Memory B cell (primary cell): ENCODE data around the gene DNAH11.

Experiments
- ATAC-seq: fragments of 150-1000 bp; cut with Tn5 transposase; 2 replicates; pipeline ENCODE4 v1.10.0; 2021; ENCODE audit warnings: low read depth, mild to moderate bottlenecking, moderate library complexity
- DNase-seq, 2 donors: peaks; one replicate each; pipeline ENCODE4 v3.0.0; 2022; ENCODE audit warnings: low spot score in 2 of 2
- H3K27ac Mint-ChIP-seq: one replicate; pipeline ENCODE4 v1.8.0; 2022; ENCODE audit warnings: mild to moderate bottlenecking, moderate library complexity, mixed read lengths
- H3K27me3 Mint-ChIP-seq: one replicate; pipeline ENCODE4 v1.8.0; 2022; ENCODE audit warnings: mixed read lengths
- H3K36me3 Mint-ChIP-seq: one replicate; pipeline ENCODE4 v1.8.0; 2022; ENCODE audit warnings: mild to moderate bottlenecking, mixed read lengths
- H3K4me1 Mint-ChIP-seq: one replicate; pipeline ENCODE4 v1.8.0; 2022; ENCODE audit warnings: mixed read lengths
- H3K4me3 Mint-ChIP-seq: one replicate; pipeline ENCODE4 v1.8.0; 2022; ENCODE audit warnings: mild to moderate bottlenecking, moderate library complexity, mixed read lengths
- H3K9me3 Mint-ChIP-seq: one replicate; pipeline ENCODE4 v1.8.0; 2022; ENCODE audit warnings: mixed read lengths

Gene DNAH11

DNA sequence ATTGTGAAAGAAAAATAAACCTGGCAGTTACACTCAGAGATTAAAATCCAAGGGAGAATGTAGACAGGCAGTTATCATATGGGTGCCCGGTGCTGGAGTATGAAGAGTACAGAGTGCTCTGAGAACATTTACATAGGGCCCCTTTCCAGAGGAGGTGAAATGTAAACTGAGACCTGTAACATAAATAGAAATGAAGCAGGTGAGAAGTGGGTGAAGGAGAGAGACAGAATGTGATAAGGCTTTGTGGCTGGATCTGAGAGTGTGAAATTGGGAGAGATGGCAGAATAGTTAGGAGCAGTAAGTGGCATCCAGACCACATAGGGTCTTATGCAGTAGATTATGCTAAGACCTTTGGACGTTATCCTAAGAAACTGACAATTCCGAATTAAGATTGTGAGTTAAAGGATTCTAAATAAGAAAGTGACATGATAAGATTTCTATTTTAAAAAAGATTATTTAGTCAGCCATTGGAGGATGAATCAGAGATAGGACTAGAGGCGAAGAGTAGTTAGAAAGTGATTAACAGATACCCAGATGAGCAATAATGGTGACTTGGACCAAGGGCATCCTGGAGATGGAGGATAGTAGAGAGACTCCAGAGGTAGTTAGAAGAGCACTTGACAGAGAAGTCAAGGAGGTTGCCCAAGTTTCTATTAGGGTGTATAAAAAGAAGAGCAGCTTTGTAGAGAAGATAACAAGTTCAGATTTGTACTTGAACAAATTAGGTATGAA, 36.7 kb downstream of the DNAH11 start:
- ATAC-seq, result no peak
- H3K4me1 Mint-ChIP-seq, result no peaks in the 10 kb centered on the region
- peaks cover 19% of the 10 kb centered on the region for H3K27me3 Mint-ChIP-seq
- DNase-seq, result no peak
- H3K36me3 Mint-ChIP-seq, result peaks cover 5% of the 10 kb centered on the region
- no peak overlapping the region for H3K27ac Mint-ChIP-seq
- H3K4me3 Mint-ChIP-seq, result no peak overlapping the region
- H3K9me3 Mint-ChIP-seq, result peaks cover 5% of the 10 kb centered on the region

- no peak overlapping the region for H3K4me3 Mint-ChIP-seq
- H3K9me3 Mint-ChIP-seq, result peaks cover 5% of the 10 kb centered on the region
- H3K27ac Mint-ChIP-seq, result no peak overlapping the region
- DNase-seq (no peak), ATAC-seq (no peak)
- H3K4me1 Mint-ChIP-seq, result no peaks in the 10 kb centered on the region
- peaks cover 5% of the 10 kb centered on the region for H3K36me3 Mint-ChIP-seq
- H3K27me3 Mint-ChIP-seq, result peaks cover 20% of the 10 kb centered on the region
Measured at GRCh38 chr7:21580073-21580521, 37.3 kb downstream of the DNAH11 start.

DNA sequence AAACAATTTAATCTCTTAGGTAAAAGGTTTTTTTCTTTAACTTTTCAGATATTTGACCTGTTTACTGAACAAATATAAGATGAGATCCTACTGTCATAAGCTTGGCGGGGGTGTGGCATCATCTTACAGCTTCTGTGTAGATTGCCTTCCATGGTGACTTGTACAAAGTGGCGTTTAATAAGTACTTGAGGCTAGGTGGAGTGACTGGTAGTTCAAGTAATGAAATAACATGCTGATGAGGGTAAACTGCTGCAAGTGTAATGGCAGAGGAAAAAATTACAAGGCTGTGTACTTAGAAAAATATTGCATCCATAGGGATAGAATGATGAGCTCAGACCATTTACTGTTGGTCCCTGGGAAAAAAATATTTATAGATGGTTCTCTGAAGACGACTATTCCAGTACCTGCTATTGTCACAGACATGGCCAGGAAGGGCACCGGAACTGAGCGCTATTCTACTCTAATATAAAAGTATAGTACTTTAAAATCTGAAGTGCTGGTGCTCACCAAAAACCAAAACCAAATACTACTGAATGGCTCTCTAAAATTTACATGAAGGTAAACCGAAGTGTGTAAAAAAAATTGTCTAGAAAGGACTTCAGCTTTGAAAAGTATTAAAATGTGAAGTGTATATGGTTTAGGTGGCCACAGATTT, 42.4 kb downstream of the DNAH11 start:
- Mint-ChIP-seq H3K27ac (no peak overlapping the region), H3K9me3 (peaks cover 5% of the 10 kb centered on the region), H3K36me3 (peaks cover 5% of the 10 kb centered on the region), H3K27me3 (peaks cover 9% of the 10 kb centered on the region), H3K4me1 (no peaks in the 10 kb centered on the region), H3K4me3 (no peak overlapping the region)
- ATAC-seq (no peak), DNase-seq (no peak)

DNA sequence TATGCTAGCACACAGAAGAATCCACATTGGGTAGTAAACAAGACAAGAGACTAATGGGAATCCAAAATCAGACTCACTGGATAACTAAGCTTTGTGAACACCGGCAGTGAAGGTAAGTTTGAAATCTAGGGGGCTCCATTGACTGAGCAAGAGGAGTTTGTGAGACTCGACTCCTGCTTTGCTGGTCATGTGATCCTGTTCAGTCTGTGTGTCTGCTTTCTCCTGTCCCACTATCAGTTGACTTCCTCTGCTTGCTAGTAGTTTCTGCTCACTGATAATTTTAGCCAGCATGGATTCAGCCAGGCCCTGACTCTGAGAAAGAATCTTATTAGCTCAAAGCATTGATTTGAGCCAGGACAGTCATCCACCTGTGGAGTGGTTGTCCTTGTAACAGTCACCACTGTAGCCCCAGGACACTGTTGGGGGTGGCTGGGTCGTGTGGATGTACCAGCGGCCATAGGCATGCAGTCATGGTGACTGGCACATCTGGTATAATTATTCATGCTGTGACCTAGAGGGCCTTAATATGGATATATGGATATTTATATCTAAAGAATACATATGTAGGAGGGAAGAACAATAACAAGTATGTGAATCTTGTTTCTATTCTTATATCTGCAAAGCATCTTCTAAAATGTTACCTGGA, 44.4 kb downstream of the DNAH11 start:
- H3K36me3 Mint-ChIP-seq, result peaks cover 5% of the 10 kb centered on the region
- DNase-seq, result no peak
- H3K4me1 Mint-ChIP-seq, result no peaks in the 10 kb centered on the region
- H3K4me3 Mint-ChIP-seq, result no peak overlapping the region
- peaks cover 5% of the 10 kb centered on the region for H3K9me3 Mint-ChIP-seq
- H3K27ac Mint-ChIP-seq, result no peak overlapping the region
- no peak for ATAC-seq
- peaks cover 7% of the 10 kb centered on the region for H3K27me3 Mint-ChIP-seq

DNA sequence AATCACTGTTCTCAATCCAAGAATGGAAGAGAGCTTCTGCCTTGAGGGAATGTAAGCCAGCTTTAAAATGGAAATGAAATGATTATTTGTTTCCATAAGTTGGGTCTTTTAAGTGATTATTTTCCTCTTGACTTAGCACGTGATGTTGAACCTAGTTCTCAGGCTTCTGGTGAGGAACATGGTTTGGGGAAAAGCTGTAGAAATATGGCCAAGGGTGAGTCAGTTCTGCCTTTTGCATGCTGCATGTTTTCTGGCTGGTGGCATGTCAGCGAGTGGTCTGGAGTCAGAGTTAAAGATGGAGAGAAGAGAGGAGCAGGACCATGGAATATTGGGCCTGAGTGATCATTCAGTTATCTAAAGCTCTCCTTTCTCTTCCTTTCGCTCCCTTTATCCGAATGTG, 54.0 kb downstream of the DNAH11 start:
- no peaks in the 10 kb centered on the region for H3K36me3 Mint-ChIP-seq
- ATAC-seq (no peak), DNase-seq (no peak)
- H3K27me3 Mint-ChIP-seq, result peaks cover 2% of the 10 kb centered on the region
- H3K27ac Mint-ChIP-seq, result no peak overlapping the region
- no peaks in the 10 kb centered on the region for H3K9me3 Mint-ChIP-seq
- H3K4me3 Mint-ChIP-seq, result no peak overlapping the region
- no peaks in the 10 kb centered on the region for H3K4me1 Mint-ChIP-seq

DNA sequence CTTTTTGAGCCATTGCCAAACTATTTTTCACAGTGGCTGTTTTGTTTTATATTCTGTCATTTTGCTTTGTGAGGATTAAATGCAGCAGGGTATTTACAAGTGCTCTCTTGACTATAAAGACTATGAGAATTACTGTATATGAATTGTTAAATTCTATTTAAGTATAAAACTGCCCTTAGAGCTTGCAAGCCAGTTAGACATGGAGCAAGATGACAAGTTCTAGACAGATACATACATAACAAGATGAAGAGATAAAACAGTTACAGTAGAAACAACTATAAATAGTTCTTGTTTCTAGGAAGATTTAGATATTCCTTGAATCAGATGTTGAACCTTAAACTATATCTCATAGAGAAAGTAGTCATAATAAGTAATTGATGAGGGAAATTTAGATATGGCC, 60.6 kb downstream of the DNAH11 start:
- Mint-ChIP-seq H3K27ac (no peak overlapping the region), H3K4me1 (peaks cover 4% of the 10 kb centered on the region), H3K9me3 (no peaks in the 10 kb centered on the region), H3K4me3 (no peak overlapping the region), H3K36me3 (no peaks in the 10 kb centered on the region), H3K27me3 (peaks cover 10% of the 10 kb centered on the region)
- ATAC-seq, result no peak
- no peak for DNase-seq

GRCh38 chr7:21603972-21604749, 61.3 kb downstream of the DNAH11 start:
- ATAC-seq (no peak), DNase-seq (no peak)
- Mint-ChIP-seq H3K27ac (no peak overlapping the region), H3K9me3 (no peaks in the 10 kb centered on the region), H3K27me3 (peaks cover 8% of the 10 kb centered on the region), H3K4me3 (no peak overlapping the region), H3K36me3 (no peaks in the 10 kb centered on the region), H3K4me1 (peaks cover 4% of the 10 kb centered on the region)

DNA sequence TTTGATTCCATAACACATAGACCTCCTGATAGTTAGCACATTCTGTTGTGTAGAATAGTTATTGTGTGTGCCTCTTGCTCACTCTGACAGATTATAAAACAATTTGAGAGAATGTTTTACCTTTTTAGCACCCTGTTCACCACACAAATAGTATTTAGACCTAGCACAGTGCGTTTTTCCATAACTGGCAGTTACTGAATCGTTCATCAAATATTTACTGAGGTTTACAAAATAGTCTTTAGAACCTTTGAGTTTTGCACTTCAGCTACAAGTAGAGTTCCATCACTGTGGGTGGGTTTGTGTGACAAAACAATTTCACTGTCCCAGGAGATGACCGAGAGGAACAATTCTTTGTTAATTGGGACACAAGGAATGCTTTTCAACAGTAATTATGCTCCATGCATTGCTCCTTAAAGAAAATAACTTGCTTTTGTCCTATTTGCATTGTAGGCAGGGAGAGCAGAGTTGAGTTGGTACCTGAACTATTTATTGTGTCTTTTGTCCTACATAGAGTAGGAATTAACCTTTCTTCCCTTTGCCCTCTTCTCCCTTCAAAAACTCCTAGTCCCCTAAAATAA, 62.3 kb downstream of the DNAH11 start:
- peaks cover 4% of the 10 kb centered on the region for H3K4me1 Mint-ChIP-seq

DNA sequence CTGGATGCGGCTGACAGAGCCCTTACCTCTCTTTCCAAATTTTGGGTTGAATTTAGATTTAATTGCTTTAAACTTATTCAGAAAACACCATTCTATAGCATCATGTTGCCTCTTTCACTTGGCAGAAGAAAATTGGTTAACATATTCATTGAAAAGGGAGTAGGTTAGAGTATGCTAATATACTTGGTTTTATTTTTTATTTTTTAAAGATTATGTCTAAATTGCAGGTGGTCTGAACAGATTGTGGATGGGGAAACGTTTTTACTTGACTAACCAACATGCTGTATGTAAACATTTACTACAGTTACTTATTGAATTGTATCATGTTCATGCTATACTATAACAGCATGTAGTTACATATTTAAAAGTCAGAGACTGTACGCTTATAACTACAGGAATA, 65.6 kb downstream of the DNAH11 start:
- no peaks in the 10 kb centered on the region for H3K9me3 Mint-ChIP-seq
- H3K4me1 Mint-ChIP-seq, result peaks cover 4% of the 10 kb centered on the region
- H3K4me3 Mint-ChIP-seq, result no peak overlapping the region
- H3K27me3 Mint-ChIP-seq, result peaks cover 7% of the 10 kb centered on the region
- H3K27ac Mint-ChIP-seq, result no peak overlapping the region
- ATAC-seq, result no peak
- H3K36me3 Mint-ChIP-seq, result no peaks in the 10 kb centered on the region
- no peak for DNase-seq

More for the DNA sequence above, 62.3 kb downstream of the DNAH11 start:
- Mint-ChIP-seq H3K9me3 (no peaks in the 10 kb centered on the region), H3K4me3 (no peak overlapping the region), H3K27ac (no peak overlapping the region), H3K27me3 (peaks cover 11% of the 10 kb centered on the region), H3K36me3 (no peaks in the 10 kb centered on the region)
- DNase-seq (no peak), ATAC-seq (no peak)

- DNase-seq (no peak), ATAC-seq (no peak)
- Mint-ChIP-seq H3K27me3 (peaks cover 5% of the 10 kb centered on the region), H3K9me3 (no peaks in the 10 kb centered on the region), H3K4me1 (no peaks in the 10 kb centered on the region), H3K27ac (no peak overlapping the region), H3K36me3 (no peaks in the 10 kb centered on the region), H3K4me3 (no peak overlapping the region)
Measured at GRCh38 chr7:21611129-21611528, 68.3 kb downstream of the DNAH11 start.

DNA sequence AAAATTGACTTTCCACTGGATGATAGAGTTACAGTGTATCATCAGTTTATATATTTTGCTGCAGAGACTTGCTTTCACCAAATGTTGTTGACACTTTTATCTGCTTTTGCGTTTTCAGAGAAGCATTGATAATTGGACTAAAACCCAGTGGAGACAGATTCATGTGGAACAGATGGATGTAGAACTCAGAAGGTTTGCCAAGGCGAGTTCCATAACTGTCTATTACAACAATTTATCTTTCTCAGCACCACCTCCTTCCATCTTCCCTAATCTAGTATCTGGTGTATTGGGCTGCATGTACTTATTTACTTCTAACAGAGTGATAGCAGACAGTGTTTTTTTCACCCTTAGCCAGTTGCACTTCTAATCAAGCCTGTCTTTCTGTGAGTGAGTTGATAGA, 73.3 kb downstream of the DNAH11 start:
- Mint-ChIP-seq H3K4me1 (no peaks in the 10 kb centered on the region), H3K27me3 (peaks cover 7% of the 10 kb centered on the region), H3K36me3 (no peaks in the 10 kb centered on the region), H3K9me3 (no peaks in the 10 kb centered on the region), H3K4me3 (no peak overlapping the region), H3K27ac (no peak overlapping the region)
- DNase-seq, result no peak
- no peak for ATAC-seq

DNA sequence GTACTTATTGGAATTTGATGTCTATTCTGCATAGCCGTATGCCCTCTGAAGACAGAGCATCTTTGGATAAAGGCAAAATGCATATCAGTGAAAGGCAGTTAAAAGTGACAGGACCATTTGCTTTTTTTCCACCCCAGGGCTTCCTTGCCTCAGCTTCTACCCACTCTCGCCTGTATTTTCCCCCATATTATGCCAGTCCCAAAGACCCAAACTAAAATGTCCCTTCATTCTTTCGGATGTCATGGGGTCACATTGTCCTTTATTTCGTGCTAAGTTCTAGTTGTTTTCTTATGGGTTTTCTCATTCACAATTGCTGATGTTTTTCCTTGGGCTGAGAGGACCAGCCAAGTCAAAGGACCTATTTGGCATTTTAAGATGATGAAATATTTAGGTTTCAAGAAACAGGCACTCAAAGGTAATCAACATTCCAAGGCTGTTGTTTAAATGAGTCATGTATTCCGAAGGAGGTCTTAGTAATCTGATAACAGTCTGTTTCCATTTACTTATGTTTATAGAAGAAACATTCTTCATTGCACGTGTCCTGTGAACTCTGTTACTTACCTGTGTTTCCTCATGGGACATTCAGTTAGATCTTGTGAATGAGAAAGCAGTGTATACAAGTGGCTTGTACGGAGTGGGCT, 74.1 kb downstream of the DNAH11 start:
- Mint-ChIP-seq H3K4me3 (no peak overlapping the region), H3K27me3 (peaks cover 7% of the 10 kb centered on the region), H3K36me3 (no peaks in the 10 kb centered on the region), H3K4me1 (no peaks in the 10 kb centered on the region), H3K9me3 (no peaks in the 10 kb centered on the region), H3K27ac (no peak overlapping the region)
- DNase-seq (no peak), ATAC-seq (no peak)

GRCh38 chr7:21617513-21617912, 74.7 kb downstream of the DNAH11 start:
- Mint-ChIP-seq H3K4me1 (no peaks in the 10 kb centered on the region), H3K27me3 (peaks cover 7% of the 10 kb centered on the region), H3K4me3 (no peak overlapping the region), H3K27ac (no peak overlapping the region), H3K9me3 (no peaks in the 10 kb centered on the region), H3K36me3 (no peaks in the 10 kb centered on the region)
- ATAC-seq (no peak), DNase-seq (no peak)
